Gastroesophageal sphincter (tissue), 3 donors: ENCODE data around the gene SLC4A4.

ENCODE experiments used
- CTCF ChIP-seq, 4 experiments: fragments of 200-600 bp in 2 of 4; fragments of 450-650 bp in 2 of 4; sonication (generic) in 1 of 4; IDR thresholded peaks; one replicate each; pipeline ENCODE4 v1.5.1; 2017 to 2019; ENCODE audit warnings: antibody characterized with exemption in 4 of 4, mild to moderate bottlenecking in 2 of 4, moderate library complexity in 2 of 4
- EP300 ChIP-seq: sonication (generic); formaldehyde crosslinking; IDR thresholded peaks from one replicate; pipeline ENCODE4 v1.6.1; 2017; ENCODE audit warnings: antibody characterized with exemption, mild to moderate bottlenecking
- POLR2A ChIP-seq, 2 donors: fragments of 450-650 bp; IDR thresholded peaks; one replicate each; pipeline ENCODE4 v1.6.1; 2017; ENCODE audit warnings: antibody characterized with exemption in 2 of 2, mild to moderate bottlenecking in 2 of 2, moderate library complexity in 1 of 2
- POLR2AphosphoS5 ChIP-seq: sonication (generic); formaldehyde crosslinking; IDR thresholded peaks from one replicate; pipeline ENCODE4 v1.6.1; 2017; ENCODE audit warnings: antibody characterized with exemption

GRCh38 chr4:71417150-71417549, 78.3 kb downstream of the SLC4A4 start:
- TF ChIP-seq CTCF (IDR thresholded peaks at IDR 0.05): no peak
- no peak for TF ChIP-seq POLR2A (IDR thresholded peaks at IDR 0.05)
- TF ChIP-seq POLR2AphosphoS5: no peak
- no peak for TF ChIP-seq EP300
